Muscle of leg (tissue), 11 donors: ENCODE results near the gene PLA2G3. TPM values are rescaled to one million over a fixed set of nuclear protein-coding genes. Genes with fewer than 3 reads are reported as not detected.

ENCODE experiments used
- DNase-seq: peaks from one replicate; pipeline ENCODE4 v3.0.0; 2013
- H3K27ac ChIP-seq: one replicate; pipeline ENCODE4 v1.5.1; 2013; ENCODE audit warnings: mild to moderate bottlenecking, low read length, control low read depth
- H3K27me3 ChIP-seq: one replicate; pipeline ENCODE4 v1.6.1; 2013; ENCODE audit warnings: low read length; ENCODE audit not compliant: control insufficient read depth, insufficient read depth
- H3K36me3 ChIP-seq: one replicate; pipeline ENCODE4 v1.6.1; 2013; ENCODE audit warnings: low read length; ENCODE audit not compliant: control insufficient read depth, insufficient read depth
- H3K4me1 ChIP-seq: one replicate; pipeline ENCODE4 v1.6.1; 2013; ENCODE audit warnings: low read length; ENCODE audit not compliant: control insufficient read depth, insufficient read depth
- H3K4me3 ChIP-seq: one replicate; pipeline ENCODE4 v1.5.1; 2013; ENCODE audit warnings: low read length, control low read depth
- H3K9me3 ChIP-seq: replicated peaks from 2 replicates; pipeline ENCODE4 v1.6.1; 2013; ENCODE audit warnings: low read depth, low read length; ENCODE audit not compliant: control insufficient read depth
- WGBS: methylation state at CpG from one replicate; pipeline ENCODE4 v1.1.5; 2013; ENCODE audit warnings: missing lambda C conversion rate; ENCODE audit not compliant: insufficient coverage; 5-methylcytosine and 5-hydroxymethylcytosine counted together
- polyA plus RNA-seq, 8 donors: library from polyadenylated mRNA; unstranded; fragments of 120-200 nt; gene quantifications; one replicate each; pipeline versions ENCODE4 v1.2.1 to v1.2.3, GENCODE V29; 2013; ENCODE audit warnings: inconsistent platforms in 1 of 8, low replicate concordance in 1 of 8; ENCODE audit not compliant: insufficient read length in 8 of 8, insufficient read depth in 1 of 8
- total RNA-seq: library from RNA; stranded (reverse); fragments of 120-200 nt; gene quantifications from one replicate; pipeline ENCODE4 v1.2.4, GENCODE V29; 2013

The PLA2G3 gene
- total and polyA plus RNA-seq, 9 donors = 0.04 TPM; not detected in 8

DNA sequence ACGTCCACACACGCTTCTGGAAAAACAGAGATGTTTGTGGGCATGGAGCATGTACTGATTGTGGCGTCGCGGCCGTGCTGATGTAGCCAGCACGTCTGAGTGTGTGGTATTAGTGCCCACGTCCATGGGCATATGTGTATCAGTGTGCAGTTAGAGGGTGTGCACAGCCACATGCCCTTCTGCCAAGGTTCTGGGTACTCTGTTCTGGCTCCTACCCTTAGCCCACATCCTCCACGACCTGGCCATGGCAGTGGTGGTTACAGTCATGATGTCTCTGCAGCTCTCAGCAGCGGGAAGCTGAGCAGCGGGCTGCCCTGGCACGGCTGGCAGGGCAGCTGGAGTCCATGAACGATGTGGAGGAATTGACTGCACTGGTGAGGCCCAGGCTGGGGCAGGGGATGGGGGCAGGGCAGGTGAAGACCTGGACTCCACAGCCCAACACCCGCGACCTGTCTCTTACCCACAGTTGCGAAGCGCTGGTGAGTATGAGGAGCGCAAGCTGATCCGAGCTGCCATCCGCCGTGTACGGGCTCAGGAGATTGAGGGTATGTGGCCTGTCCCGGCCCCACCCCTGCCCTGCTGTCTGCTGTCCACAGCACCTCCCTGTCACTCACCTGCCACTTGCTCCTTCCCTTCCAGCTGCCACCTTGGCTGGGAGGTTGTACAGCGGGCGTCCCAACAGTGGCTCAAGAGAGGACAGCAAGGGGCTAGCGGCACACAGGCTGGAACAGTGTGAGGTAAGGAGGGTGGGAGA lies 51.9 kb downstream of the PLA2G3 start:
- H3K4me1 ChIP-seq = peaks cover 79% of the 10 kb centered on the region
- peak overlapping the region; percentile 86 for H3K27ac ChIP-seq

DNA sequence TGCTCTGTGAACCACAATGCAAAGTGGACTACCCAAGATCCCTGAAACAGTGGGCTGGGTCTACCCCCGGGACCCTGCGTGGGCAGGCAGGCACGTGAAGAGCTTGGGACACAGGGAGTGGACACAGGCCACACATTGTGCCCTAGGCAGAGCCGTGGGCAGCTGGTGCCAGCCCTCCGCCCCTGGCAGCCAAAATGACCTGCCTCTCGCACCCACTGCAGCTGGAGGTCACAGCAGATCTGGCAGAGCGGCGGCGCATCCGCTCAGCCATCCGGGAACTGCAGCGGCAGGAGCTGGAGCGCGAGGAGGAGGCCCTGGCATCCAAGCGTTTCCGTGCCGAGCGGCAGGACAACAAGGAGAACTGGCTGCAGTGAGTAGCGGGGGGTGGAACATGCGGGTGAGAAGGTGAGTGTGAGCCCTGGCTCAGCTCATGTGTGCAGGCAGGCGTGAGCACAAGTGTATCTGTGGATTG lies 52.5 kb downstream of the PLA2G3 start:
- H3K9me3 ChIP-seq = no peaks in the 10 kb centered on the region
- no peaks in the 10 kb centered on the region for H3K27me3 ChIP-seq
- no peak overlapping the region for H3K4me3 ChIP-seq
- H3K27ac ChIP-seq = peak overlapping the region; percentile 86
- 90% methylated on average over 21 of the region's 21 CpGs for WGBS
- peaks cover 80% of the 10 kb centered on the region for H3K4me1 ChIP-seq
- peaks cover 83% of the 10 kb centered on the region for H3K36me3 ChIP-seq
- peak; percentile 6 for DNase-seq

More for the DNA sequence above, 51.9 kb downstream of the PLA2G3 start:
- peak; percentile 53 for DNase-seq
- Histone ChIP-seq H3K4me3 (no peak overlapping the region), H3K27me3 (no peaks in the 10 kb centered on the region), H3K9me3 (no peaks in the 10 kb centered on the region), H3K36me3 (peaks cover 85% of the 10 kb centered on the region)
- 90% methylated on average over 23 of the region's 26 CpGs for WGBS

DNA sequence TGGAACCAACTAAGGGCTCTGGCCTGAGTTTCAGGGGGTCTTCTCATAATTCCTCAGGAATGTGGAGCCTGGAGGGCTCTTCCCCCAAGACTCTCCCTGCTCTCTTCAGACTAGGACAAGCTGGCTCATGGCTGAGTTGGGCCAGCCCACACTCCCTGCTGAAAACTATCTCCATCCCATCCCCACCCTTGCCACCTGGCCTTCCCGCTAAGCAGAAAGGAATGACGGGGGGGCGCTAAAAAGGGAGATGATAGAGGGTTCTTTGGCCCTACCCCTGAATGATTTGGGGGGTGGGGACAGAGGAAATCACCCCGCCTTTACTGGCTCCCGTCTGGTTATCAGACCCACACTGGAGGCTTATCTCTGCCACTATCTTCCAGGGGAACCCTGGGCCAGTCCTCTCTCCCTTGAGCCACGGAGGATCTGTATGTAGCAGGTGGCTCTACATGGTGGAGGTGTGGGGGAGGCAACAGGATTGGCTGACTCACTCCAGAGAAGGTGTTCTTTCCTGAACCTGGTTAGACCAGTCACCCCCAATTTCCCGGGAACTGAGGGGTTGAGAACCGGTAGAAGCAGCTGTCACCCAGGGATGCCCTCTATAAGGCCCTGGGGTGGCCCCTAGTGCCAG lies 53.5 kb downstream of the PLA2G3 start:
- peaks cover 80% of the 10 kb centered on the region for H3K4me1 ChIP-seq

DNA sequence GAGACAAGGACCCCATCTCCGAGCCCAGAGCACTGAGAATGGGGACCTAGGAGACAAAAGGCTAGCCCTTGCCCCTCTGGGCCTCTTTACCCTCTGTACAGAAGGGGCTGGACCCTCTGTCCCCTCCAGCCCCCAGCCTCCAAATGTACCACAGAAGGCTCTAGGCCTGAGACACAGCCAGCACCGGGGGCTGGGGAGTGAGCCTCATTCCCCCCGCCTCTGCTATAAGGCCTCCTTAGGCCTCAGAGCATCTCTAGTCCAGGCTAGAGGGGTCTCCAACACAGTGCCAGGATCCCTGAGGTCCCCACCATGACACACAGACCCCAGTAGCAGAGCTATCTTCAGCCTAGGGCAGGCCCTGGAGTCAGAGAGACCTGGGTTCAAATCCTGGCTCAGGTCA lies 54.4 kb downstream of the PLA2G3 start:
- 56% methylated on average over 3 of the region's 3 CpGs for WGBS
- H3K4me1 ChIP-seq = peaks cover 79% of the 10 kb centered on the region
- no peak overlapping the region for H3K4me3 ChIP-seq

More for the DNA sequence above, 53.5 kb downstream of the PLA2G3 start:
- Histone ChIP-seq H3K9me3 (no peaks in the 10 kb centered on the region), H3K27me3 (no peaks in the 10 kb centered on the region), H3K27ac (no peak overlapping the region), H3K36me3 (peaks cover 75% of the 10 kb centered on the region), H3K4me3 (no peak overlapping the region)
- WGBS = 65% methylated on average over 2 of the region's 8 CpGs
- DNase-seq = peak; percentile 9

DNA sequence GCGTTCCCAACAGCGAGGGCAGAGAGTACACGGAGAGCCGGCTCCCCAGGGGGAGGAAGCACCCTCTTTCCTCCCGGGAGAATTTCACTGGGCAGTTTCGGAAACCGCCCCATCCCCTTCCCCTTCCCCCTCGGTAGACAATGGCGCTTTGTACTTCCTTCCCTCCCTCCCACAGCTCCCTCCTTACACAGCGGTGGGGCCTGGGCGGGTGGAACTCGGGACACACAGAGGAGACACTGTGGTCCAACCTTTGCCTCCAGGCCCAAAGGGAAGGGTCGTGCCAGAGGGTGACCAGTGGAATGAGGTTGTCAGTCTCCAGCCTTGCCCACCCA lies 54.8 kb downstream of the PLA2G3 start:
- no peaks in the 10 kb centered on the region for H3K9me3 ChIP-seq
- WGBS = 20% methylated on average over 4 of the region's 13 CpGs
- H3K27me3 ChIP-seq = no peaks in the 10 kb centered on the region
- H3K4me1 ChIP-seq = peaks cover 82% of the 10 kb centered on the region
- peak; percentile 58 for DNase-seq
- H3K36me3 ChIP-seq = peaks cover 62% of the 10 kb centered on the region
- peak overlapping the region; percentile 80 for H3K4me3 ChIP-seq
- H3K27ac ChIP-seq = peak overlapping the region; percentile 93

More for the DNA sequence above, 54.4 kb downstream of the PLA2G3 start:
- Histone ChIP-seq H3K27me3 (no peaks in the 10 kb centered on the region), H3K27ac (peak overlapping the region; percentile 93), H3K9me3 (no peaks in the 10 kb centered on the region), H3K36me3 (peaks cover 66% of the 10 kb centered on the region)
- no peak for DNase-seq

DNA sequence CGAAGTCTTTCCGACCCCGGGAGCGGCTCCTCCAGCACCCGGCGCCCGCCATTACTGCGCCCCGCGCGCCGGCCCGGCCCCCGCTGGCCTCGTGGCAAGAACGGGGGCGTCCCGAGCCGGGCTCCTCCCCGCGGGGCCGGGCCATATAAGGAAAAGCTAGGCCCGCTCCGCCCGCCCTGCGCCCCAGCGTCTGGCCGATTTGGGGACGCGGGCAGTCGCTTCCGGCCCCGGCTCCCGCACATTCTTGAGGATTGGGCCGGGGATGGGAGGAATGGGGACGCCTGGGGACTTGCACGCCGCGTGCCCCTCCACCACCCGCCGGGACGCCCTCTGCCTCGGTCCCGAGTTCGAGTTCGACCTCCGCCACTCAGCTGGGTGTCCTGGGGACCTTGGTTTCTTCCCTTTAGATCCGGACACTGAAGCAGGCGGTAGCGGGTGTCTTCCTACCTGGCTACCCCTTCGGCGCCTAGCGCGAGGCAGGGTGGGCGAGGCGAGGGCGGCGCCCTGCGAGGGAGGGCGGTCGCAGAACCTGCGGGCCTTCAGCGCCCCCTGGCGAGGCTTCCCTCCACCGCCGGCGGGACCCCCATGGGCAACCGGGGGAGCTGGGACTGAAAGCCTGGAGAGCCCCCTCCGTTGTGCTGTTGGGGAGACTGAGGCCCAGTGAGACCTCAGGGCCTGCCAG lies 55.4 kb downstream of the PLA2G3 start:
- Histone ChIP-seq H3K4me1 (peaks cover 85% of the 10 kb centered on the region), H3K27ac (peak overlapping the region; percentile 93), H3K9me3 (no peaks in the 10 kb centered on the region), H3K4me3 (peak overlapping the region; percentile 80), H3K27me3 (no peaks in the 10 kb centered on the region), H3K36me3 (peaks cover 57% of the 10 kb centered on the region)
- under 1% methylated on average over 65 of the region's 69 CpGs for WGBS
- DNase-seq = peak; percentile 95

Other genes starting within 250 kb of the PLA2G3 start
- 16.6 TPM for gene MORC2, start 171.7 kb downstream of the PLA2G3 start, total RNA-seq
- 10 to 100 TPM; 21.1 to 26.8 (median 23.6) TPM for gene MORC2, start 171.7 kb downstream of the PLA2G3 start, polyA plus RNA-seq
- gene TUG1, start 171.2 kb downstream of the PLA2G3 start, total RNA-seq = 69.2 TPM
- gene TUG1, start 171.2 kb downstream of the PLA2G3 start, polyA plus RNA-seq = 100 to 1,000 TPM in 5 of 8 donors, 10 to 100 TPM in 3; 80.9 to 126 (median 108) TPM
- gene SMTN, start 59.2 kb downstream of the PLA2G3 start, total RNA-seq = 142 TPM
- 100 to 1,000 TPM; 103 to 284 (median 188) TPM for gene SMTN, start 59.2 kb downstream of the PLA2G3 start, polyA plus RNA-seq
- 35.1 TPM for gene SELENOM, start 32.9 kb downstream of the PLA2G3 start, total RNA-seq
- gene SELENOM, start 32.9 kb downstream of the PLA2G3 start, polyA plus RNA-seq = 10 to 100 TPM; 12.1 to 29.0 (median 23.4) TPM
- gene INPP5J, start 17.5 kb downstream of the PLA2G3 start, total RNA-seq = 0.35 TPM
- 1 to 10 TPM in 6 of 8 donors, under 1 TPM in 2; 0.49 to 1.7 (median 1.1) TPM for gene INPP5J, start 17.5 kb downstream of the PLA2G3 start, polyA plus RNA-seq
- 22.1 TPM for gene RNF185, start 19.7 kb upstream of the PLA2G3 start, total RNA-seq
- gene RNF185, start 19.7 kb upstream of the PLA2G3 start, polyA plus RNA-seq = 10 to 100 TPM; 20.3 to 27.8 (median 23.8) TPM
- 20.0 TPM for gene LIMK2, start 71.8 kb upstream of the PLA2G3 start, total RNA-seq
- gene LIMK2, start 71.8 kb upstream of the PLA2G3 start, polyA plus RNA-seq = 10 to 100 TPM; 18.8 to 26.7 (median 23.3) TPM
- 4.3 TPM for gene PIK3IP1, start 152.0 kb upstream of the PLA2G3 start, total RNA-seq
- 1 to 10 TPM; 2.7 to 4.8 (median 3.1) TPM for gene PIK3IP1, start 152.0 kb upstream of the PLA2G3 start, polyA plus RNA-seq
- 16.5 TPM for gene PATZ1, start 205.8 kb upstream of the PLA2G3 start, total RNA-seq
- gene PATZ1, start 205.8 kb upstream of the PLA2G3 start, polyA plus RNA-seq = 10 to 100 TPM; 22.0 to 28.5 (median 25.5) TPM